AG04449 (cell line): ENCODE results near the gene GRIP2.

Experiments used
- CTCF ChIA-PET: fragments of 350-600 bp; formaldehyde crosslinking; extraction: SDS; loops from one replicate; lab custom pipeline; 2021; ENCODE audit warnings: antibody characterized with exemption; lab: Yijun Ruan, JAX
- POLR2A ChIA-PET: fragments of 400-600, 350-600 bp; formaldehyde crosslinking; extraction: SDS; loops from one replicate; lab custom pipeline; 2020; ENCODE audit warnings: antibody characterized with exemption, inconsistent platforms; lab: Yijun Ruan, JAX
- DNase-seq: peaks from one replicate; pipeline ENCODE4 v3.0.0-alpha.2; 2010; ENCODE audit warnings: low read depth, low spot score
- H3K4me3 ChIP-seq: 2 replicates; pipeline ENCODE4 v1.5.1; 2011; ENCODE audit warnings: low read depth, mild to moderate bottlenecking, control low read depth, low read length
- CTCF ChIP-seq: IDR thresholded peaks from one replicate; pipeline ENCODE4 v1.5.1; 2011; ENCODE audit warnings: mild to moderate bottlenecking, moderate library complexity, low read length, control low read depth, inconsistent platforms; ENCODE audit not compliant: insufficient read depth; ENCODE audit errors: missing control alignments

GRIP2 gene

DNA sequence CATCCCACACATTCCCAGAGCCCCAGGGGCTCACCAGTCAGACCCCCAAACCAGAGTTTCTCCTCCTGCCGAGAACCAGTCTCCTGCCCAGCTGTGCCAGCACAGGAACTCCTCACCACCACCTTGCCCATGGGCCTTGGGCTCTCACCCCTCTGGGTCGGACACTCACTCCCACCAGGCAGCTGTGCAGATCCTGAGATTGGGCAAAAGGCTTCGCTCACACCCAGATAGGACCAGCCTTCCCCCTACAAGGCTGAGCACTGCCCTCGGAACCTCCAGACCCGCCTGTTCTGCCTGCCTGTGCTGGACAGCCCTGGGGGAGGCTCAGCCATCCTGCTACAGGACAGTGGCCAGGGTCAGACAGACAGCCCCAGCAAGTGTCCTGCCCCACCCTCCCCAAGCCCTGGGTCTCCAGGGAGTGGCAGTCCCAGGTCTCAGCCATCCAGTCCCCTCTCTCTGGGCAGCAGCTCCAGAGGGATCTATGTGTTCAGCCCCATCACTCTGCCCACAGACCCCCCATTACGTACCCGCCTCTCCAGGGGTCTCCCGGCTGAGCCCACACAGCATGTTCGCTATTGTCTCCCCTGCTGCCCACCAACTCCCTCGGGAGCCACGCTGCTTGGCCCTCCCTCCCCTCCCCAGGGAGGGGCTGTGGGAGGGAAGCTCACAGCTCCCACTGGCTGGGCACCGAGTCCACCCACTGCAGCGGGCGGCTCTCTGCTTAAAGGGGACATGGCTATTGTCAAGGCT lies at the start of gene GRIP2:
Gene GRIP2 (minus strand): TSS at position 601 of the 750 bp plus-strand sequence. CDS start 34 bp downstream, at position 567.
- CTCF ChIA-PET, result interaction anchor here (1.1 to 3.4 kb wide), 4 partner anchors 9 to 644 kb away, joined by 3 to 31 read pairs (median 12); no protein-coding TSS in a partner anchor
- TF ChIP-seq CTCF, result no peak
- H3K4me3 ChIP-seq, result no peak within 1 kb of the TSS
- no peak for DNase-seq
- POLR2A ChIA-PET, result no interaction called here

- TF ChIP-seq CTCF, result no peak
- POLR2A ChIA-PET, result no interaction called here
- CTCF ChIA-PET, result interaction anchor here (0.9 to 1.4 kb wide), 2 partner anchors 68 to 692 kb away, joined by 3 read pairs; no protein-coding TSS in a partner anchor
- no peak overlapping the region for H3K4me3 ChIP-seq
- DNase-seq, result no peak
Observed at GRCh38 chr3:14588425-14589112, 48.4 kb upstream of the GRIP2 start.

- no peak for DNase-seq
- CTCF ChIA-PET, result interaction anchor here (0.9 to 1.4 kb wide), 2 partner anchors 67 to 691 kb away, joined by 3 read pairs; no protein-coding TSS in a partner anchor
- POLR2A ChIA-PET, result no interaction called here
- TF ChIP-seq CTCF, result no peak
- no peak overlapping the region for H3K4me3 ChIP-seq
Observed at GRCh38 chr3:14587740-14588360, 47.7 kb upstream of the GRIP2 start.

DNA sequence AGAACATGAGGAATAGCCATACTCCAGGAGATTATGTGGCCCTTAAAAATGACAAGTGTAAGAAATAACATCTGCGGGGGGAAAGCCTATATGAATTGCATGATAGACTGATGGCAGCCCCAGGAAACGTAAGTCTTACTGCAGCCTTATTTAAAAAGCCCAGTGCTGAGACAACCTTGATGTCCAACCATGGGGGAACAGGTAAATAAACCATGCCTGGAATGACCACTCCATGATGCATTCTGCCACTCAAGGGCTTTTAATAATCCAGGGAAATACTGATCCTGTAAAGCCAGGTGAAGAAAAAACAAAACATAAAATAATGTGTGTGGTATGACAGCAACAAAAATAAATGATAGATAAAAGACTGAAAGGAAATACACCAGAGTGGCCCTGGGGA lies 46.5 kb upstream of the GRIP2 start:
- no peak for DNase-seq
- ChIA-PET CTCF (no interaction called here), POLR2A (no interaction called here)
- no peak for TF ChIP-seq CTCF
- no peak overlapping the region for H3K4me3 ChIP-seq

GRCh38 chr3:14583548-14584091 lies 43.5 kb upstream of the GRIP2 start:
- DNase-seq, result no peak
- ChIA-PET POLR2A (no interaction called here), CTCF (no interaction called here)
- no peak for TF ChIP-seq CTCF
- no peak overlapping the region for H3K4me3 ChIP-seq
